ENCODE measurements around the gene CTNNA2. TPM values are rescaled to one million over a fixed set of nuclear protein-coding genes. Genes with fewer than 3 reads are reported as not detected.
"Not testable (repeated sequence)": the region's sequence is repeated elsewhere in the genome, so short reads cannot be mapped to it uniquely, and the experiment has no call there.

Gene CTNNA2
- total RNA-seq, 1 donor from 2014 or later, result not detected

DNA sequence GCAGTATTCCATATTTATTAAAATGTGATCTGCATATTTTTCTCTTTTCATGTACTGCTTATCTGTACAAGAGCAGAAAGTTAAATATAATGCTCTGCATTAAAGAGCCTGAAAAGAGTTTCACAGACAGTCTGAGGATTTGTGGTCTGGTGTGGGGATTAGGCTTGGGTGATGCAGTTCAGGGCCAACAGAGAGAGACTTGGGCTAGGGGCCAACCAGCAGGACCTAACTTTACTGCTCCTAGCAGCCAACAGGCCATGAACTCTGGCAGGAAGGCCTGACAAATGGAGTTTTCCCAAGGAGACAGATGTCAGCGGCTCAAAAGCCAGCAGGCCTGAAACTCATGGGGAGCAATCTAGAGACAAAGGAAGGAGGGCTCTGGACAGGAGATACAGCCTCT, 622.1 kb downstream of the CTNNA2 start:
- no peak for DNase-seq (ENCODE audit: low read depth in 2 of 2)

DNA sequence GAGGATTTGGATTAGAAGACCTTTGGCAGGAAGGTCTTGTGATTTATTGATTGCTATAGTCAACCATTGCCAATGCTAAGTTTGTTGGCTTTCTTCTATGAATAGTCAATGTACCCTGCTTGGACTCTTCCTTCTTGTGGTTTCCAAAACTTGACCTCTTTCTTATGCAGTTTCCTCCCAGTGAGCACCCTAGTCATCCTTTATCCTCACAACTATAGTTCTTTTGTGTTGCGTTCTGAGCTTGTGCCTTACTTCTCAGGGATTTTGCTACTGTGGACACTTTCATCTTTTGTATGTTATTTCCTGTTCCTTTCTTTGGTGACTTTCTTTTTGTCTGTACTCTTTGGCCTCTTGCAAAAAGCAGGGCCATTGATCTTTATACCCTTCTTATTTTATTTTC, 623.5 kb downstream of the CTNNA2 start:
- DNase-seq (ENCODE audit: low read depth in 2 of 2), result no peak

DNA sequence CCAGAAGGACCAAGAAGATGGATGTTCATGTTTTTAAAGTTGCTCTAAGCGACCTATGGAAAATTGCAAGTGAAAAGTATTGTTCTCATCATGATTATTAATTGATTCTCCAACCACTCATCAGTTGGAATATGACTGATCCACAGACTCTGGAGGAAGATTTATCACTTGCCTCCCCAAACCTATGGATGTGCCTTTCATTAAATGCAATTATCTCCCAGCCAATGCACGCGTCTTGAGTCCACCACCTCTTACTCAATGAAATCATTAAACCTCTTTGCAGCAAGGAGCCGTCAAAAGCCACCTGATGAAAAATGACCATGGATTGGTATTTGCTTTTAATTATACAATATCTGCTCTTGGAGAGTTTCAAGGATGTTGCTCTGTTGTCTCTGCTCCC, 626.1 kb downstream of the CTNNA2 start:
- DNase-seq (ENCODE audit: low read depth in 2 of 2), result no peak

DNA sequence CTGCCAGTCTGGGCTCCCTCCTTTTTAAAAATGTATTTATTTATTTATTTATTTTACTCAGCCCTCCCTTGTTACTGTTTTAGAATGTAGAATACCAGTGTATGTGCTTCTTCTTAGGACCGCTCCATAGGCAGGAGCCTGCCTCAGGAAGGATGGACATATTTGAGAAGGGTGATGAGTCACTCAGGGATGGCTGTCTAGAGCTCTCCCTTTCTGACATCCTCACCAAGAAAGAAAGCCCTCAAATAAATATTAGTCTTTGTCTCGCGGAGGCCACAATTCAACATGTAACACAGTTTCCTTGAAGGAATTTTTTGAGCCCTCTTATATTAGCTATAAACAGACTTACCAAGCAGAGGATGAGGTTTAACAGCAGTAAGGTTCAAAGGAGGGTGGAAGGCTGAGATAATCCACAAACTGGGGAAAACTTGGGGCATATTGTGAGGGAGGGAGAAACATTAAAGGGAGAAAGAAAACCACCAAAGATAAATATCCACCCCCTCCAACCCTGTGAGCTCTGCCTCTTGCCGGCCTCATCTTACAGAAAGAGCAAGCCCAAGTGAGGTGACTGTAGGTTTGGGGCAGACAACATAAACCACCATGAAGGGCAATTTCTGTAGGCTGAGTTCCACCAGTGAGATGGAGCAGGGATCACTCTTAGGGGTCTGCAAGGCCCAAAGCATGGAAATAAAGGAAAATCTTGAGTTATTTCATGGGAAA, 628.3 kb downstream of the CTNNA2 start:
- DNase-seq (ENCODE audit: low read depth in 2 of 2), result no peak

DNA sequence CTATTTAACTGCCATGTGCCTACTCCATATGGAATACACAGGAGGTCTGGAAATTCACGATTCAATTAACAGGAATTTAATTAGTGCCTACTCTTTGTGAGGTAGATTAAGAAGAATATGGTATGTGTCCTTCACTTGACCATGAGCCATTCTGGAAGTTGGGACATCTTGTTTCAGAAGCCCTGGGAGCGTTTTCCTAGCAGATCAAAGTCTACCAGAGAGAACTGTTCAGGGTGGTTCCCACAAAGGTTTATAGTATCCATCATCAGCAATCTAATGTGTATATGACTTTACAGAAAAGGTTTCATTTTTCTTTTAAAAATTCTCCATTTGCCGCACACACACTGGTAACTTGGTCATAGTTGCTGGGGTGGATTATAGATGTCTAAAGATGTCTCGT, 632.6 kb downstream of the CTNNA2 start:
- no peak for DNase-seq (ENCODE audit: low read depth in 2 of 2)

DNA sequence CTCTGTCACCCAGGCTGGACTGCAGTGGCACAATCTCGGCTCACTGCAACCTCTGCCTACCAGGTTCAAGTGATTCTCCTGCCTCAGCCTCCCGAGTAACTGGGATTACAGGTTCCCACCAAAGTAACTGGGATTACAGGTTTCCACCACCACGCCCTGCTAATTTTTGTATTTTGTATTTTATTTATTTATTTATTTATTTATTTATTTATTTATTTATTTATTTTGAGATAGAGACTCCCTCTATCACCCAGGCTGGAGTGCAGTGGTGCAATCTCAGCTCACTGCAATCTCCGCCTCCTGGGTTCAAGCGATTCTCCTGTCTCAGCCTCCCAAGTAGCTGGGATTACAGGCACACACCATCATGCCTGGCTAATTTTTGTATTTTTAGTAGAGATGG, 633.9 kb downstream of the CTNNA2 start:
- DNase-seq (ENCODE audit: low read depth in 2 of 2), result not testable (repeated sequence)

DNA sequence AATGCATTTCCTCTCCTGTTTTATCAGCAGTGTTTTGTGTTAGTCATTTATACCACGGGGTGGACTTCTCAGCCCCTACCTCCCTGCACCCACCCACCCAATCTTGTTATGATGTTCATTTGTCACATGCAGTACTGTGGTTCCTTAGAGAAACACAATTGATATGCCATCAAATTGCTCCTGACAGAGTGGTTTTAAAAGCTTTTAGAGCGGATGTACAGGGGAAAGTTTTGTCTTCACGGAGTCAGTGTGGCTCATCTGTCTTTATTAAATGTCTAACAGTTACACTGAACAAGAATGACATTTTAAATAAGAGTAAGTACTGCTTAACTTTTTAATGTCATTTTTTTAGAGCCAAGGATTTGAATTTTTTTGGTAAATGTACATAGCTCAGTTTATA, 634.8 kb downstream of the CTNNA2 start:
- no peak for DNase-seq (ENCODE audit: low read depth in 2 of 2)

DNA sequence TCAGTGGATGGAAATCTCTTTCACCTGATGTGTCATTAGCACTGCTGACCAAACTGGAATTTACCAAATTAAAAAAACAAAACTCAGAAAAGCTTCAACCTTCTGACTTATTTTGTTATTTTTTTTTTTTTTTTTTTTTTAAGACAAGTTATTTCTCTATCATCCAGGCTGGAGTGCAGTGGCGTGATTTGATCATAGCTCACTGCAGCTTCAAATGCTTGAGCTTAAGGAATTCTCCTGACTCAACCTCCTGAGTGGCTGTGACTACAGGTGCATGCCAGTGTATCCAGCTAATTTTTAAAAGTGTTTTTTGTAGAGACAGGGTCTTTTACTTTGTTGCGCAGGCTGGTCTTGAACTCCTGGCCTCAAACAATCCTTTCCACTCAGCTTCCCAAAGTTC, 636.1 kb downstream of the CTNNA2 start:
- DNase-seq (ENCODE audit: low read depth in 2 of 2), result no peak

DNA sequence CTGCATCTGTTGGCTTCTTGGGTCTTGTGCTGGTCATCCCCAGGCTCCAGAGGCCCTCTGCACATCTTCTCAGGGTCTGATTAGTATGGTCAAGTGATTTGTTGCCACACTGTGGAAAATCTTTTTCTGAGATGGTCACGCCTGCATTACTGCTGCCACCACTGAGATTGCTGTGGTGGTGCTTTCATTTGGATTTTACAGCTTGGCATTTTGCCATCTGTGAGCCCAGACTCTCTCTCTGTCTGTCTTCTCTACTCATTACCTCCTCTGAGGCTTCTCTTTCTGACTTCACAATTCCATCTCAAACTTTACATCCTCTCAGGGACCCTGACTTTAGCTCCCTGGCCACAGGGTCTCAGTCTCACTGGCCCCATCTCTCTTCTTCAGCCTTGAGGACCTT, 637.1 kb downstream of the CTNNA2 start:
- no peak for DNase-seq (ENCODE audit: low read depth in 2 of 2)

DNA sequence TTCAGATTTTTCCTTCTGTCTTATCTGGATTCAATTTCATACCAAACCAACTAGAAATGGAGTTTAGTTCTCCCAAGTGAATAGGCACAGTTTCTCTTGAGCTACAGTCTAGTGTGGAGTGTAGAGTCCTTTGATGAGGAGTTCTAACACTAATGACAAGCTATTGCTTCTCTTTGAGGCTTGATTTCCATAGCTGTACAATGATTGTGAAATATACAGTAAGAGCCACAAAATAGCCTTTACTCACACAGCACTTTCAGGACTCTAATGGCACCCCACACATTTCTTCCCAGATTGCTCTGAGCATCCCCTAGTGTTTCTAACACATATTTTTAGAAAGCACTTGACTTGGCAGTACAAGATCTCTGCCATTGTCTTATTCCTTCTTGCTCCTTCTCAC, 638.4 kb downstream of the CTNNA2 start:
- no peak for DNase-seq (ENCODE audit: low read depth in 2 of 2)

DNA sequence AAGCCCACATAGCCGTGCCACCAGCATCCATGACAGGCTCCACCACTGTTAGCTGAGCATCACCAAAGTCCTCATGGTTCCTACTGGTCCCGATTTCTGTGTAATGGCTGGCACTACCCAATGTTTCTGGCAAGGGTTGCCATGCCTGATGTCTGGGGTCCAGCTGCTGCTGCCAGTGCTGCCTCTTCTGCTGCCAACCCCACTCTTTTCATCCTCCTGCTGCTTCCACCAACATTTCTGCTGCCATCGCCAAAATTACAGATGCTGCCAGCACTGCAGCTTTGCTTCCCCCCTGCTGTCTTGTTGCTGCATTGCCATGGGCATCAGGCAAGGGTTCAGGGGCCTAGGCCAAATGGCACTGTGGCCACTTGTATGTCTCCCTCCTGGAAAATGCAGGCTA, 638.8 kb downstream of the CTNNA2 start:
- DNase-seq (ENCODE audit: low read depth in 2 of 2), result no peak

DNA sequence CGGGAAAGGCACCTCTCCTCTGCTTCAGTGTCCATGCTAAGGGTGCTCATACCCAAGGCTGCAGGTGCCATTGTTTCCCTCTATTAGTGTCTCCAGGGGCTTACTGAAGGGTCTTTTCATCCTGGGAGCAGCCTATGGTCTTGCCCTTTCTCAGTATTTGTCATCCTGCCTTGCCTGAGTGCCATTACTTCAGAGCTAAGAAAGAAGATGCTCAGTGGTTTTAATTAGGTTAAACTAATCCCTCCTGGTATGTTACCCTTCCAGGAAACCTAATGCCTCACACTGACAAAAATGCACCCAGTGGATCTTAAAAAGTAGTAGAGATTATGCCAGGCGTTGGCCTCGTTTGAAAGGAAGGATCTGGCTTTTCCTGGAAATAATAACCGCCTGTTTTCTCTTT, 640.3 kb downstream of the CTNNA2 start:
- no peak for DNase-seq (ENCODE audit: low read depth in 2 of 2)

DNA sequence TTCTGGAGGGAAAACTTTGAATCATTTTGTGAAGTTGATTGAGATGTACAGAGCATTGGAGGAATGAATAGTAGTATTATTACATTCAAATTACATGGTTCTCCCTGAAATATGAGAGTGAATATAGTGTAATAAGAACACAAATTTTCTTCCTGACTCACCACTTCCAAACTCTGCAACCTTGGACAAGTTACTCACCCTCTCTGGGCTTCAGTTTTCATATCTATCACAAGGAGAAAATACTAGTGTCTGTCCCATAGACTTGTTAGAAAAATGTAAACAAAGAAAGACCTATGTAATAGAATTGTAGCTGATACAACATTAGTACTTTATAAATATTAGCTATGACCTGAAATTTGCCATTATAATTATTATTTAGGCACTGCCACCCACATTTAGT, 640.9 kb downstream of the CTNNA2 start:
- no peak for DNase-seq (ENCODE audit: low read depth in 2 of 2)

DNA sequence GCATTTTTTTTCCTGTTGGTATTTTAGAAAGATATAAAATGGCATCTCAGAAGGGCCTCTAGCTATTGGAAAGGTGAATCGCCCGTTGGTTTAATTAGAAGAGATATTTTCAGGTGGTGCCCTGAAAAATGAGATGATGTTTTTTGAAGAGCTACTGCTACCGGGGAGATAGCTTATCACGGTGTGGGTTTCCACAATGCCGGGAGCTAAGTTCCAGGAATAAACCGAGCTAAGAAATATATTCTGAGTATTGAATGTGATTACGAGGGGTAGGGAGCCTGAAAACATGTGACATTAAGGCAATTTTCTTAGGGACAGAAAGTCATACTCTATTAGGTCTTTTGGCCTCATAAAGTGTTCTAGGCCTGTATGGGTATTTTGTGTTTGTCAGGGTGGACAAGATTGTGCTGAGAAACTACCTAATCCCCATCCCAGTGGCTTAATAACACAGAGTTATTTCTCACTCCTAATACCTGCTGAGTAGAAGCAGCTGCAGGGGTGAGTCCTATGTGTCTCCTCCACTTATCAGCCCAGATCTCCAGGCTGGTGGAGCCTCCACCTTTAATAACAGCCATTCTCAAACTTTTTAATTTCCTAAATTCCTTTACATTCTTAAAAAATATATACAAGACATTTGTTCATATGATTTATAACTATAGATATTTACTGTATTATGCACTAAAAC, 641.5 kb downstream of the CTNNA2 start:
- no peak for DNase-seq (ENCODE audit: low read depth in 2 of 2)

DNA sequence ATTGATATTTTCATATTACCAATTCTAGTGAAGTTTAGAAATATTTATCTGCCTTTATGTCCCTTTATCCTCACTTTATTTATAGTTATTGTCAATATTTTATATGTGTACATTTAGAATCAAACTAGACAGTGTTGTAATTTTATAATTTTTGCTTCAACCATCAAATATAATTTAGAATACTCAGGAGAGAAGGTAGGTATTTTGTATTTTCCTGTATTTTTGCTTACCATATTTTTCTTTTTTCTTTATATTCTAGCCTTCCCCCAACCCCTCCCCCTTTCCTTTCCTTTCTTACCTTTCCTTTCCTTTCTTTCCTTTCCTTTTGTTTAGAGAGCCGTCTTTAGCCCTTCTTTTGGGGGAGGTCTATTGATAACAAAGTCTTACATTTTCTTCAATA, 651.5 kb downstream of the CTNNA2 start:
- no peak for DNase-seq (ENCODE audit: low read depth in 2 of 2)

DNA sequence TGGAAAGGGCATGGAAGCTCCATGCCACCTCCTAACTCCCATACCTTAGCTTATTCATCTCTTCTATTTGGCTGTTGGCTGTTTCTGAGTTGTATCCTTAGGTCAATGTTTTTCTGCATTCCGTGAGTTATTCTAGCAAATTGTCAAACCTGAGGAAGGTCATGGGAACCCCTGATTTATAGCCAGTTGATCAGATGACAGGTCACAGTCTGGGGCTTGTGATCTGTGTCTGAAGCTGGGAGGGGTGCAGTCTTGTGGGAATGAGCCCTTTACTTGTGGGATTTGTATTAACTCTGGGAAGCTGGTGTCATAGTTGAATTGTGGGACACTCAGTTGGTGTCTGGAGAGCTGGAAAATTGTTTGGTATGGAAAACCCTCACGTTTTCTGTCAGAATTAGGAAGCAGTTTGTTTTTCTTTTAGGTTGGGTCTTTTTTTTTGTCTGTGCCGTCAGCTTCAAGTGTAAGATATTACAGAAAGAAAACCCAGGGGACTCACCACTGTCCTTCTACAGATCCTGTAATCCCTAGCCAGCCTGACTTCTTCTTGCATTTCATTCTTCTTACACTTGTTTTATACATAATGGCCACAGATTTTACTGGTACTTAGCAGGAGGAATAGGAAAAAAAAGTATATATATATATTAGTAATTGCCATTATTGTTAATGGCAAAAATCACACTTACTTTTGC, 653.8 kb downstream of the CTNNA2 start:
- no peak for DNase-seq (ENCODE audit: low read depth in 2 of 2)

DNA sequence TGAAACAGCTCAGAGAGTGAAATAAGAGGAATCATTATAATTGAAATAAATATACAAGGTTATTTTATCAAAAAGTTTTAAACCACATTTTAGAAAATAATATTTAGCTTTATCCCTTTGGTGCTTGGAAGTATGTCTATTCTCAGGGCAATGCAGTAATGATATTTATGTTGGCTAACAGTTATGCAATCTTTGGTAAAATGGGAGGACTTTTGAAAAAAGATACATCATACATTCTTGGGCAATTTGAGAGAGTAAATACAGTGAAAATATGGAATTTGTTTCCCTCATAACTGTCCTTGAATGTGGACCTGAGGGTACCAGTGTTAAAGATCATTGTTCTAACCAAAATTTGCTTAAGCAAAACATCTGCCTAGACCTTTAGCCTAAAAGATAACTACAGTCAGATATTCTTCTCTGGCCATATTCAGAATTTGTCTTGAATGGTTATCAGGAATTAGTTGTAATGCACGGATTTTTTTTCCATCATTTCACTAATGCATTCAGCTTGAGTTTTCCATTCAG, 654.5 kb downstream of the CTNNA2 start:
- DNase-seq (ENCODE audit: low read depth in 2 of 2), result no peak

DNA sequence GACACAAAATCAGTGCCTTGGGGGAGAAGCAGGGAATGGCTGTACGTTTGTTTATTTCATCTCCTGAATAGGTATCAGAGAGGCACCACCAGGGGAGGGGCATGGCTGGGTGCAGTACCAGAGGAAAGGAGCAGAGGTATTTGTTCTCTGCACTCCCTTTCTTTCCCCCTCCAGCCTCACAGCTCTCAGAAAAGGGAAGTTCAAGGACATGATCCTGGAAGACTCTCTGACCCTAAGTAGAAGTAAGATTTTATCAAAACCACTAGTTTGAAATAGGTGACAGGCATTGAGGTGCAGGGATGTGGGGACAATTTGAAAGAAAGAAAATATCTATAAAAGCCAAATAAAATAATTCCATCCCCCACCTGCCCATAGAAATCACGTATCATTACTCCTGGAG, 655.2 kb downstream of the CTNNA2 start:
- no peak for DNase-seq (ENCODE audit: low read depth in 2 of 2)

DNA sequence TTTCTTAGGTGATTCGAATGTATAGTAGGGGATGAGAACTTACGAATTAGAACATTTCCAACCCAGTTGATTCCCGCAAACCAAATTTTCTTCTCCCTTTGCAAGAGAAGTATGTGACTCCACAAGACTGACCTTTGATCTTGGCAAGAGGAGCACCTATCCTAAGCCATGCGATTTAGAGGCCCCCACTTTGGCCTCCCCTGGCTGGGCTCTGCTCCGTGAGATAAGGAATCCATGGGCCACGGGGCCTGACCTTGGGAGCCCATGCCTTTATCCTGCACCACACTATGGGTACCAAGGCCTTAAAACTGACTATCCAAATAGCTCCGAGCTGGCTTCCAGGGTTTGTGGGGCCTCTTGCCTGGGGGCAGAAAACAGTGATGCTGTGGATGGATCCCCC, 656.0 kb downstream of the CTNNA2 start:
- DNase-seq (ENCODE audit: low read depth in 2 of 2), result no peak

DNA sequence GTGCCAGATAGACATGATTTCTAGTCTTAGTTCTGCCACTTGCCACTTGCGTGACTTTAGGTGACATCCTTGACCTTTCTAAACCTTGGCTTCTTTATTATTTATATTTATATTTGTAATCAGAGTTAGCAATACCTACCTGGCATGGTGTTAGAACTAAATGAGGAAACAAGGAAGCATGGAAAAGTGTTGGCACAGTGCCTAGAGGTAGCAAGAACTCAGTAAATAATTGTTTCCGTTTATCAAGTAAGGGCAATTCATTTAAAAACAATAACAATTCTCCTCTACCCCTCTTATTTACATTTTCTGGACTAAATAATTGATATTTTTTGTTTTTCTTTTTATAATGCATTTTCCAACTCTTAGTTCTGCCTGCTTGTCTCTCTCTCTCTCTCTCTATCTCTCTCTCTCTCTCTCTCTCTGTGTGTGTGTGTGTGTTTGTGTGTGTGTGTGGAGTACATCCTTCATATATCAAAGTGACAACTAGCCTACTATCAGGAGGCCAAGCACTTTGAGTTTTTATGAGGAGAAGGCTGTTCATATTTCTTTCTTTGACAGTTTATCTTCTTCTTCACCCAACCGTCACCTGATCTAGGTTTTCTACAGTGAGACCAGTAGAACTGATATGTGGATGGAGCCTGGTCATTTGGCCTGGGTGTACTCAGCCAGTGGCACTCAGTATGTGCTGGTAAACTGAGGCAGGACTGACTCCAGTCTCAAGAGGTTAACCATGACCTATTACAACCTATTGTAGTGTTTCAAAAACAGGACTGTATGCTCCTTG, 657.2 kb downstream of the CTNNA2 start:
- DNase-seq (ENCODE audit: low read depth in 2 of 2), result no peak

DNA sequence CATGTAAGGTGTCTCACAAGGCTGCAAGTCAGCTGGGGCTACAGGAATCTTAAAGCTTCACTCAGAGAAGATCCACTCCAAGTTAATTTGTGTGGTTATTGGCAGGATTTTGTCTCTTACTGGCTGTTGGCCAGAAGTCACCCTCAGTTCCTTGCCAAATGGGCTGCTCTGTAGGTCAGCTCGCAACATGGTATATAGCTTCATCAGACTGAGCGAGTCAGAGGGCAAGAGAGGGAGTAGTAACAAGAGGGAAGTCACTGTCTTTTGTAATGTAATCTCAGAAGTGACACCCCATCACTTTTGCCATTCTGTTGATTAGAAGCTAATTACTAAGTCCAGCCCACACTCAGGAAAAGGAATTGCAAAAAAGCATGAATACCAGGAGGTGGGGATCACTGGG, 672.2 kb downstream of the CTNNA2 start:
- DNase-seq (ENCODE audit: low read depth in 2 of 2), result no peak

DNA sequence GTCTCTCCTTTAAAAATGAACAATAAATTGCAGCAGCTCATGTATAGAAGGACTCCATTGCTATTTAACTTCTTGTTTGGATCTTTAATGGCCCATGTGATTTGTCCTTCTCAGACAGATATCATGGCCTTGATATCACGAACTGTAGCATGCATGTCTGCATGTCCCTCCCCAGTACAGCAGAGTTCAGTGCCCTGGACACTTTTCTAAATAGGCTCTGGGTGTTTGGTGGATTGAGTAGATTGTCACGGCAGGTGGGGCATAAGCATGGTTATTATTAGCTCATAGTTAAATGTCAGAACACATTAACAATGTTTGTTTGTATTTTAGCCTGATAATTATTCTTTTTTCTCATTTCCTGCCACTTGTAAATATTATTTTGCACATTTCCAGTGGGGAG, 673.4 kb downstream of the CTNNA2 start:
- no peak for DNase-seq (ENCODE audit: low read depth in 2 of 2)

All from lung microvascular endothelial cell (primary cell).